ENCODE data around the gene RASL12. TPM values are rescaled to one million over a fixed set of nuclear protein-coding genes. Genes with fewer than 3 reads are reported as not detected.

RASL12 gene
- total and polyA plus RNA-seq, 2 of the 4 experiments (the other 2 are of a cell fraction): 0.18 to 0.22 TPM

- 100% methylated on average over 1 of the region's 6 CpGs; no CpG with 5 or more reads in 1 of the 2 experiments for WGBS, 2 experiments (ENCODE audit: extremely low coverage in 2 of 2, insufficient read length in 1 of 2)
- Histone ChIP-seq H3K14ac (replicated peaks; ENCODE audit: low read depth, low read length) (0 out of 2 replicates have a peak overlapping the region, but pooled peaks have one; percentile 46), H4K5ac (ENCODE audit: low read depth, low read length) (no peak overlapping the region), H2BK5ac (ENCODE audit: low read depth, low read length, poor library complexity, severe bottlenecking) (no peak overlapping the region), H3K4ac (ENCODE audit: low read depth, low read length) (peak overlapping the region; percentile 15; the same call in 1 of the 2 replicates), H2BK20ac (ENCODE audit: low read depth, low read length) (no peak overlapping the region), H3K9me1 (ENCODE audit: insufficient read depth, low read length) (peaks cover 18% of the 10 kb centered on the region), H4K8ac (ENCODE audit: low read depth in 2 of 2, low read length in 2 of 2) (no peak overlapping the region), H2BK120ac (ENCODE audit: low read depth, low read length) (peak overlapping the region; percentile 21; the same call in 1 of the 2 replicates), H3K18ac (ENCODE audit: low read depth, low read length) (no peak overlapping the region), H4K20me1 (ENCODE audit: insufficient read depth, low read length) (no peaks in the 10 kb centered on the region), H2AK9ac (replicated peaks; ENCODE audit: low read depth, low read length, poor library complexity) (peak overlapping the region; percentile 1), H2AK5ac (ENCODE audit: low read depth, low read length) (peak overlapping the region; percentile 63; the same call in 1 of the 2 replicates), H3K27me3 (ENCODE audit: control insufficient read depth, insufficient read depth, low read length) (peaks cover 4% of the 10 kb centered on the region), H3K56ac (ENCODE audit: extremely low read depth, insufficient read depth, low read length) (no peak overlapping the region), H3K79me1 (ENCODE audit: low read depth in 1 of 2, low read length in 2 of 2) (no peaks in the 10 kb centered on the region), H3K4me1 (ENCODE audit: control insufficient read depth, insufficient read depth, low read length) (peaks cover 16% of the 10 kb centered on the region), H3K4me3 (ENCODE audit: insufficient read depth, low read depth, low read length) (no peak overlapping the region), H4K91ac (ENCODE audit: insufficient read depth, low read depth, low read length) (peak overlapping the region; percentile 53; the same call in 1 of the 2 replicates), H3K9ac (ENCODE audit: low read depth, low read length) (no peak overlapping the region), H3K9me3 (ENCODE audit: control insufficient read depth, insufficient read depth, low read length) (peaks cover 2% of the 10 kb centered on the region; the same call in 1 of the 2 replicates), H3K27ac (ENCODE audit: insufficient read depth, low read length) (no peak overlapping the region), H3K36me3 (ENCODE audit: control insufficient read depth, insufficient read depth, low read length) (no peaks in the 10 kb centered on the region), H3K23ac (ENCODE audit: low read depth, low read length) (no peak overlapping the region), H2BK15ac (ENCODE audit: low read depth, low read length) (no peak overlapping the region), H2AFZ (replicated peaks; ENCODE audit: low read length, poor library complexity) (peak overlapping the region; percentile 44), H3K4me2 (ENCODE audit: low read depth, low read length) (no peak overlapping the region)
- DNase-seq (peak; percentile 45), ATAC-seq (ENCODE audit: low read depth) (no peak)
- BruUV-seq (replicated peaks): no TSS peak
- dilution Hi-C loops (cut with HindIII; ENCODE audit: low sequenced_read_pairs, unreplicated experiment) (no loop called here), intact Hi-C loops (cut with micrococcal nuclease) (loop anchor here (2.0 kb wide), 1 partner anchor 127 kb away; no protein-coding TSS in a partner anchor), in situ Hi-C loops (cut with MboI; ENCODE audit: low sequenced_read_pairs) (no loop called here)
- ChIA-PET CTCF (interaction anchor here (0.6 to 4.9 kb wide), 5 partner anchors 21 to 47 kb away, joined by 3 to 74 read pairs (median 9); no protein-coding TSS in a partner anchor), POLR2A (ENCODE audit: unreplicated experiment) (no interaction called here)
- TF ChIP-seq CEBPB (IDR thresholded peaks at IDR 0.05; ENCODE audit: low read depth, low read length) (0 out of 2 replicates have a peak, but pooled peaks have one; percentile 11), MAZ (IDR thresholded peaks at IDR 0.05; ENCODE audit: borderline replicate concordance, low read depth, low read length) (no peak)
Measured at GRCh38 chr15:65055201-65055870, 12.5 kb downstream of the RASL12 start.

Data from IMR-90 (cell line).